Measurements from ENCODE around the gene LGALS1. TPM values are rescaled to one million over a fixed set of nuclear protein-coding genes. Genes with fewer than 3 reads are reported as not detected.

LGALS1 gene
- total RNA-seq, 1 experiment from 2014 or later: 1,080 TPM

DNA sequence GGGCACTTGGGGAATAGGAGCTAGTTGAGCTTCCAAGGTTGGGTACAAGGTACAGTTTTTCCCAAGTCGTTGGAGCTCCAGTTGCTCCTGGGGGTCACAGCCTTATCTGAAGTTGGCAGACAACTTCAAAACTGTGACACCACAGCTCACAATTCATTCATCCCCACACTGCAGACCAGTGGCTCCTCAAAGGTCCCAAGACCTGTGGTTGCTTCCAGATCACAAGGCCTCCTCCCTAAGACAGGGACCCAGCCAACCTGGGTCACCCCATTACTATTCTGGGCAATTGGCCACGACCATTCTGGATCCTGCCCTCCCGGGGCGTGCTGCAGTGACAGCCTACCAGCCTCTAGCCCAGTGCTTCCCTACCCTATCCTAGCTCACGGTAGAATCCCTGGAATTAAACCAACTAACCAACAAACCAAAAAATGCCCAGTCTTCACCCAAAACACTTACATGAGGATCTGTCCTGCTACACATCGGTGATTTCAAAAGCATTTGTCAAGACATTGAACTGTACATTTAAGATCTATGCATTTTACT is 17.8 kb upstream of the LGALS1 start:
- Histone ChIP-seq H2AFZ (ENCODE audit: low read depth, low read length, poor library complexity, severe bottlenecking) (no peak overlapping the region), H3K9me3 (ENCODE audit: control insufficient read depth in 1 of 2, insufficient read depth in 1 of 2, low read depth in 1 of 2, low read length in 2 of 2) (no peaks in the 10 kb centered on the region), H3K4me2 (ENCODE audit: low read length) (peak overlapping the region; percentile 71), H3K4me1 (ENCODE audit: control insufficient read depth in 1 of 2, insufficient read depth in 2 of 2, low read length in 2 of 2) (peaks cover 11 to 30% of the 10 kb centered on the region in 2 experiments; a peak in 3 of 4 replicates), H3K27ac (ENCODE audit: low read depth, low read length) (peak overlapping the region; percentile 41), H3K27me3 (ENCODE audit: insufficient read depth, low read length) (no peaks in the 10 kb centered on the region), H3K4me3 (replicated peaks in 1 of 2; ENCODE audit: low read depth in 1 of 2, low read length in 2 of 2) (peak overlapping the region; percentile 55 to 93), H3K9ac (ENCODE audit: low read length) (peak overlapping the region; percentile 45), H3K36me3 (ENCODE audit: control insufficient read depth in 1 of 2, insufficient read depth in 2 of 2, low read length in 2 of 2) (peaks cover 8 to 17% of the 10 kb centered on the region in 2 experiments; a peak in 2 of 4 replicates), H3K79me2 (ENCODE audit: insufficient read depth, low read length) (peaks cover 36% of the 10 kb centered on the region), H4K20me1 (ENCODE audit: insufficient read depth) (no peaks in the 10 kb centered on the region), H3K9me2 (ENCODE audit: insufficient read depth) (no peaks in the 10 kb centered on the region)
- TF ChIP-seq, protein P1, sequence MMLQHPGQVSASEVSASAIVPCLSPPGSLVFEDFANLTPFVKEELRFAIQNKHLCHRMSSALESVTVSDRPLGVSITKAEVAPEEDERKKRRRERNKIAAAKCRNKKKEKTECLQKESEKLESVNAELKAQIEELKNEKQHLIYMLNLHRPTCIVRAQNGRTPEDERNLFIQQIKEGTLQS (IDR thresholded peaks at IDR 0.05): no peak
- TF ChIP-seq POLR2AphosphoS5 (IDR thresholded peaks at IDR 0.05; ENCODE audit: low read depth, low read length) (peak; percentile 24; the same call in 1 of the 2 replicates), SP1 (IDR thresholded peaks at IDR 0.05; ENCODE audit: low read depth) (no peak), POLR2A (IDR thresholded peaks at IDR 0.05; ENCODE audit: borderline replicate concordance, extremely low read depth, insufficient read depth, insufficient read length) (peak; percentile 79), ZNF274 (IDR thresholded peaks at IDR 0.05; ENCODE audit: low read depth, low read length) (no peak)
- DNase-seq (ENCODE audit: low read depth, low spot score) (no peak), ATAC-seq (peak; percentile 14; the same call in 1 of the 2 replicates)
- CTCF ChIA-PET: interaction anchor here (1.1 to 2.4 kb wide), 10 partner anchors 14 to 123 kb away, joined by 3 to 38 read pairs (median 5); partner anchors contain the start of gene LGALS1
- intact Hi-C loops (cut with micrococcal nuclease): no loop called here
- TSS peak; percentile 78 for BruUV-seq (replicated peaks)
- POLR2A ChIA-PET: interaction anchor here (0.6 to 3.6 kb wide), 17 partner anchors 9 to 150 kb away, joined by 3 to 71 read pairs (median 5); partner anchors contain the start of genes GCAT, GGA1, LGALS1 and NOL12
- RAD21 ChIA-PET (ENCODE audit: low non-redundant PET in 1 of 2, low total read pairs in 2 of 2, uncharacterized antibody in 2 of 2, unreplicated experiment in 2 of 2): interaction anchor here (0.6 to 1.3 kb wide), 4 partner anchors 14 to 484 kb away, joined by 3 to 5 read pairs (median 3); partner anchors contain the start of gene LGALS1 (in 1 of the 2)

Measured in HCT116 (cell line).